ENCODE results near the gene ADAM8. TPM values are rescaled to one million over a fixed set of nuclear protein-coding genes. Genes with fewer than 3 reads are reported as not detected.

ADAM8 gene
- total and polyA plus RNA-seq, 2 of the 8 experiments (the other 6 are each of a cell fraction or from before 2014, with no cell fraction given), result 4.6 TPM

DNA sequence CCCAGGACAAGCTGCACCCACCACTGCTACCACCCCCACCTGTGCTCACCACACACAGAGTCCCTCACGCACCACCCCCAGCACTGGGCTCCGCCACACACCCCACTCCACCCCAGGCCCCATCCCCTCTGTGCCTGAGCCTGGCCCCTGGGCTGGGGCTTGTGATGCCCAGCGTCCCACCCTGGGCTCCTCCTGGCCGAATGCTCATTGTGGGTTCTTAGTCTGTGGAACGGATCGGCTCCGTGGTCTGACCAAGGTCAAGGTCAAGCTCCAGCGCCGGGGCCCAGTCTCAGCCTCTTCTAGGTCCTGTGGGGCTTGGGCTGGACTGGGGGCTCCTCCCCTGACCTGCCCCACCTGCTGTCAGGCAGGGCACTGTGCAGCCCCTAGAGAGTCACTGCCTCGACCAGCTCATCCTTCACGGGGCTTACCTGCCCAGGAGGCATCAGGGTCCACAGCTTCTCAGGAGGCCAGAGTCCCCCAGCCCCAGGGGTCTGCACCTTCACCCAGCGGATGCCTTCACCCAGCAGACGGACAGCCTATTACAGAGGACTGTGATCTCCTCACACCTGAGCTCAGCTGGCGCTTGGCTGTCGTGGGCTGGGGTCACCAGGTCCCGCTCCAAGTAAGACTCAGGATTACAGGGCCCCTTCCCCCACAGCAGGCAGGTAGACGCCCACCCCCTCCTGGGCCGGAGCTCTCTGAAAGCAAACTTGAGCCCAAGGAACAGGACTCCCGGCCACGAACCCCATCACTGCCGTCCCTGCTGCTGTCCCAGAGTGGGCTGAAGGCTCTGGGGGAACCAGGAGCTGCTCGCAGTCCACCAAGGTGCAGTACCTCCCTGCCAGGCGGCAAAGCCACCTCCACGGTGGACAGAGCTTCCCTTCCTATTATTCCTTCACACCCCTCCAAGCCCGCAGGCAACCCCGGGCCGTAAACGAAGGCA, 61.9 kb downstream of the ADAM8 start:
- no peaks in the 10 kb centered on the region for H3K27me3 ChIP-seq (replicated peaks in 1 of 4; ENCODE audit: control insufficient read depth in 3 of 4, extremely low read depth in 1 of 4, insufficient read depth in 3 of 4, low read length in 3 of 4)
- H3K56ac ChIP-seq (replicated peaks; ENCODE audit: insufficient read length, low read depth, low read length), result no peak overlapping the region
- ChIA-PET CTCF (ENCODE audit: partially characterized antibody) (interaction anchor here (0.7 to 1.6 kb wide), 5 partner anchors 10 to 90 kb away, joined by 3 to 9 read pairs (median 3); no protein-coding TSS in a partner anchor), POLR2A (ENCODE audit: partially characterized antibody) (interaction anchor here (1.0 to 1.5 kb wide), 3 partner anchors 10 to 19 kb away, joined by 3 read pairs; no protein-coding TSS in a partner anchor)
- H4K91ac ChIP-seq (replicated peaks; ENCODE audit: insufficient read length, low read length), result no peak overlapping the region
- H3K14ac ChIP-seq (ENCODE audit: insufficient read length), result no peak overlapping the region
- H3K18ac ChIP-seq (ENCODE audit: extremely low read depth, low read length), result no peak overlapping the region
- H2AK5ac ChIP-seq (ENCODE audit: low read depth, low read length), result no peak overlapping the region
- no peak overlapping the region for H2BK20ac ChIP-seq (ENCODE audit: low read length)
- no peak overlapping the region for H3K27ac ChIP-seq (ENCODE audit: low read depth, low read length)
- H3K79me2 ChIP-seq (ENCODE audit: control insufficient read depth in 1 of 2, insufficient read depth in 2 of 2, low read length in 2 of 2), result no peaks in the 10 kb centered on the region
- no peak for DNase-seq (ENCODE audit: low read depth in 1 of 2, low spot score in 2 of 2)
- no peaks in the 10 kb centered on the region for H3K79me1 ChIP-seq (ENCODE audit: low read depth, low read length)
- no peak overlapping the region for H3K4ac ChIP-seq (replicated peaks; ENCODE audit: insufficient read length, low read depth, low read length)
- no peak for FAIRE-seq
- H4K5ac ChIP-seq (ENCODE audit: insufficient read length, low read depth, low read length), result no peak overlapping the region
- H3K23ac ChIP-seq (ENCODE audit: insufficient read length), result no peak overlapping the region
- no peak for TF ChIP-seq FOSL1 (IDR thresholded peaks at IDR 0.05; ENCODE audit: insufficient read depth, low read depth, low read length)
- TF ChIP-seq, protein P1, sequence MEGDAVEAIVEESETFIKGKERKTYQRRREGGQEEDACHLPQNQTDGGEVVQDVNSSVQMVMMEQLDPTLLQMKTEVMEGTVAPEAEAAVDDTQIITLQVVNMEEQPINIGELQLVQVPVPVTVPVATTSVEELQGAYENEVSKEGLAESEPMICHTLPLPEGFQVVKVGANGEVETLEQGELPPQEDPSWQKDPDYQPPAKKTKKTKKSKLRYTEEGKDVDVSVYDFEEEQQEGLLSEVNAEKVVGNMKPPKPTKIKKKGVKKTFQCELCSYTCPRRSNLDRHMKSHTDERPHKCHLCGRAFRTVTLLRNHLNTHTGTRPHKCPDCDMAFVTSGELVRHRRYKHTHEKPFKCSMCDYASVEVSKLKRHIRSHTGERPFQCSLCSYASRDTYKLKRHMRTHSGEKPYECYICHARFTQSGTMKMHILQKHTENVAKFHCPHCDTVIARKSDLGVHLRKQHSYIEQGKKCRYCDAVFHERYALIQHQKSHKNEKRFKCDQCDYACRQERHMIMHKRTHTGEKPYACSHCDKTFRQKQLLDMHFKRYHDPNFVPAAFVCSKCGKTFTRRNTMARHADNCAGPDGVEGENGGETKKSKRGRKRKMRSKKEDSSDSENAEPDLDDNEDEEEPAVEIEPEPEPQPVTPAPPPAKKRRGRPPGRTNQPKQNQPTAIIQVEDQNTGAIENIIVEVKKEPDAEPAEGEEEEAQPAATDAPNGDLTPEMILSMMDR (IDR thresholded peaks at IDR 0.05; ENCODE audit: control extremely low read depth in 1 of 3, insufficient read depth in 1 of 3, low read depth in 1 of 3, low read length in 3 of 3), result peak in 1 of 3 experiments; percentile 4; a peak in 1 of 4 replicates
- 92% methylated on average over 19 of the region's 28 CpGs; no CpG with 5 or more reads in 1 of the 2 experiments for WGBS, 2 experiments (ENCODE audit: extremely low coverage in 1 of 2, insufficient coverage in 1 of 2, insufficient read length in 1 of 2, insufficient replicate concordance in 2 of 2, low coverage in 1 of 2, low lambda C conversion rate in 2 of 2, missing lambda C conversion rate in 1 of 2)
- no peak overlapping the region for H4K8ac ChIP-seq (ENCODE audit: extremely low read depth, insufficient read depth, low read length)
- H3K23me2 ChIP-seq (ENCODE audit: low read depth, low read length), result peaks cover 2% of the 10 kb centered on the region; the same call in 1 of the 2 replicates
- H2BK12ac ChIP-seq (ENCODE audit: low read depth, low read length), result no peak overlapping the region
- H3K9ac ChIP-seq (replicated peaks in 1 of 4; ENCODE audit: extremely low read depth in 1 of 4, low read depth in 3 of 4, low read length in 3 of 4), result no peak overlapping the region
- H3K4me1 ChIP-seq (replicated peaks in 1 of 4; ENCODE audit: control insufficient read depth in 3 of 4, insufficient read depth in 4 of 4, low read length in 3 of 4), result peaks cover 0 to 10% (median 9%) of the 10 kb centered on the region in 4 experiments; a peak in 6 of 7 replicates
- no peak overlapping the region for H3K4me3 ChIP-seq (ENCODE audit: extremely low read depth in 1 of 4, insufficient read depth in 2 of 4, low read depth in 3 of 4, low read length in 4 of 4)
- no peak overlapping the region for H2BK120ac ChIP-seq (replicated peaks; ENCODE audit: low read depth, low read length)
- peaks cover 0 to 4% of the 10 kb centered on the region in 2 experiments; a peak in 1 of 4 replicates for H3K9me3 ChIP-seq (ENCODE audit: insufficient read depth in 2 of 2, low read depth in 1 of 2, low read length in 1 of 2)
- no peak overlapping the region for H2BK5ac ChIP-seq (ENCODE audit: low read depth, low read length)
- no peak overlapping the region for H3K4me2 ChIP-seq (ENCODE audit: insufficient read depth in 1 of 2, low read depth in 2 of 2, low read length in 2 of 2)
- no peak overlapping the region for H2AFZ ChIP-seq (ENCODE audit: low read length)
- no peaks in the 10 kb centered on the region; a peak in 3 of 8 replicates for H3K36me3 ChIP-seq (ENCODE audit: control insufficient read depth in 2 of 4, insufficient read depth in 4 of 4, low read length in 3 of 4)
- H2BK15ac ChIP-seq (ENCODE audit: low read length), result no peak overlapping the region
- peaks cover 0 to 7% of the 10 kb centered on the region in 2 experiments for H4K20me1 ChIP-seq (replicated peaks in 1 of 2; ENCODE audit: control insufficient read depth in 1 of 2, insufficient read depth in 2 of 2, low read length in 2 of 2)
